Mesendoderm (in vitro differentiated cells): ENCODE results near the gene B3GNT3.
"Not testable (repeated sequence)": the region's sequence is repeated elsewhere in the genome, so short reads cannot be mapped to it uniquely, and the experiment has no call there.

Source experiments
- DNase-seq: peaks from one replicate; pipeline ENCODE4 v3.0.0; 2013
- H2AK5ac ChIP-seq: 2 replicates; pipeline ENCODE4 v1.6.1; 2013; ENCODE audit warnings: low read length, inconsistent platforms
- H2BK120ac ChIP-seq: 2 replicates; pipeline ENCODE4 v1.6.1; 2013; ENCODE audit warnings: low read depth, mild to moderate bottlenecking, low read length, moderate library complexity, mixed read lengths
- H2BK15ac ChIP-seq: replicated peaks from 2 replicates; pipeline ENCODE4 v1.6.1; 2013; ENCODE audit warnings: low read depth, mild to moderate bottlenecking, moderate library complexity
- H2BK5ac ChIP-seq: 2 replicates; pipeline ENCODE4 v1.6.1; 2013; ENCODE audit warnings: low read length, inconsistent platforms
- H3K18ac ChIP-seq: 2 replicates; pipeline ENCODE4 v1.6.1; 2013; ENCODE audit warnings: mild to moderate bottlenecking, low read length, mixed read lengths
- H3K23ac ChIP-seq: one replicate; pipeline ENCODE4 v1.6.1; 2013; ENCODE audit warnings: low read length
- H3K27ac ChIP-seq: 2 replicates; pipeline ENCODE4 v1.5.1; 2013; ENCODE audit warnings: low read depth, mild to moderate bottlenecking, inconsistent platforms, low read length, moderate library complexity
- H3K27me3 ChIP-seq: 2 replicates; pipeline ENCODE4 v1.6.1; 2013; ENCODE audit warnings: low read length, control low read depth, mild to moderate bottlenecking, inconsistent platforms; ENCODE audit not compliant: insufficient read depth, poor library complexity
- H3K36me3 ChIP-seq: 2 replicates; pipeline ENCODE4 v1.6.1; 2013; ENCODE audit warnings: low read length, inconsistent platforms; ENCODE audit not compliant: control insufficient read depth, insufficient read depth
- H3K4ac ChIP-seq: one replicate; pipeline ENCODE4 v1.6.1; 2013; ENCODE audit warnings: low read depth, mild to moderate bottlenecking, low read length, moderate library complexity
- H3K4me1 ChIP-seq: 2 replicates; pipeline ENCODE4 v1.6.1; 2013; ENCODE audit warnings: low read depth, low read length, inconsistent platforms; ENCODE audit not compliant: control insufficient read depth
- H3K4me2 ChIP-seq: 2 replicates; pipeline ENCODE4 v1.6.1; 2013; ENCODE audit warnings: low read length
- H3K4me3 ChIP-seq: 2 replicates; pipeline ENCODE4 v1.5.1; 2013; ENCODE audit warnings: mild to moderate bottlenecking, low read length
- H3K56ac ChIP-seq: one replicate; pipeline ENCODE4 v1.6.1; 2013; ENCODE audit warnings: low read length
- H3K79me1 ChIP-seq: 2 replicates; pipeline ENCODE4 v1.6.1; 2013; ENCODE audit warnings: low read length, inconsistent platforms
- H3K79me2 ChIP-seq: 2 replicates; pipeline ENCODE4 v1.6.1; 2013; ENCODE audit warnings: mild to moderate bottlenecking, low read length; ENCODE audit not compliant: control insufficient read depth, insufficient read depth
- H3K9ac ChIP-seq: 2 replicates; pipeline ENCODE4 v1.6.1; 2013; ENCODE audit warnings: low read length, inconsistent platforms
- H4K5ac ChIP-seq: one replicate; pipeline ENCODE4 v1.6.1; 2013; ENCODE audit warnings: low read length
- H4K8ac ChIP-seq: one replicate; pipeline ENCODE4 v1.6.1; 2013; ENCODE audit warnings: low read depth, mild to moderate bottlenecking, control low read depth, low read length, moderate library complexity
- WGBS: extraction: QIAGEN DNeasy Blood & Tissue Kit; methylation state at CpG from one replicate; pipeline ENCODE4 v1.1.7; 2013; ENCODE audit warnings: low lambda C conversion rate, missing lambda C conversion rate; ENCODE audit not compliant: insufficient coverage; ENCODE audit errors: extremely low coverage; 5-methylcytosine and 5-hydroxymethylcytosine counted together

Gene B3GNT3

DNA sequence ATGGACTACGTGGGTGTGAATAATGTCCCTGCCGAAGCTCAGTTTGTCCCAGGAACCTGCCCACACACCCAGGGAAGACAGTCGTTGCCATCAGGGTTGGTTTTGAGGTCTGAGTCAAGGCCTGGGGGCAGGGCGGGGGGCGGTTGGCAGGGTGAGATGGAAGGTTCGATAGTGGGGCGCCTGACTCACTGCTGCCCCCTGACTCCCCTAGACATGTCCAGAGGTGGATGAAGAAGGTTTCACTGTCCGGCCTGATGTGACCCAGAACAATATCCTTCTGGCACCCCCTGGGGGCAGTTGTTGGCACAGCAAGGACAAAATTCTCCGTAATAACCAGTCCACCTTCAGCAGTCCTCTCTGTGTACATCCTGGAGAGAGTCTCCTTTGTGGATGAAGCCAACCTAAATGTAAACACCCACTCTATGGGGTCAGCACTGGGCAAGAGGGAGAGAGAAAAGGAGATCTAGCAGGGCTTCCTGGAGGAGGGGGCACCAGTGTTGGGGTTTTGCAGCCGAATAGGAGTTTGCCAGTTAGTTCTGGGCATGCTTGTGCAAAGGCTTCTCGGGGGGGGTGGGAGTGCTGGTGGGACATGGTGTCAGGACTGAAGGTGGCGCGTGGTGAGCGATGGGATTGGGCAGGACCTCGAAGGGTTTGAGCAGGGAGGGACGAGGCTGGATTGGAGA lies 19.6 kb upstream of the B3GNT3 start:
- Histone ChIP-seq H3K4me1 (peaks cover 3% of the 10 kb centered on the region), H3K4ac (no peak overlapping the region), H2BK120ac (no peak overlapping the region), H3K23ac (no peak overlapping the region), H3K27me3 (no peaks in the 10 kb centered on the region), H3K79me2 (no peaks in the 10 kb centered on the region), H2BK5ac (no peak overlapping the region), H3K36me3 (no peaks in the 10 kb centered on the region), H4K5ac (no peak overlapping the region), H3K27ac (no peak overlapping the region), H3K79me1 (no peaks in the 10 kb centered on the region), H2BK15ac (no peak overlapping the region), H3K4me2 (no peak overlapping the region), H3K4me3 (no peak overlapping the region), H3K9ac (no peak overlapping the region), H3K56ac (no peak overlapping the region), H3K18ac (no peak overlapping the region), H2AK5ac (no peak overlapping the region), H4K8ac (no peak overlapping the region)
- WGBS = no CpG with 5 or more reads among the region's 16 CpGs
- DNase-seq = peak; percentile 62

DNA sequence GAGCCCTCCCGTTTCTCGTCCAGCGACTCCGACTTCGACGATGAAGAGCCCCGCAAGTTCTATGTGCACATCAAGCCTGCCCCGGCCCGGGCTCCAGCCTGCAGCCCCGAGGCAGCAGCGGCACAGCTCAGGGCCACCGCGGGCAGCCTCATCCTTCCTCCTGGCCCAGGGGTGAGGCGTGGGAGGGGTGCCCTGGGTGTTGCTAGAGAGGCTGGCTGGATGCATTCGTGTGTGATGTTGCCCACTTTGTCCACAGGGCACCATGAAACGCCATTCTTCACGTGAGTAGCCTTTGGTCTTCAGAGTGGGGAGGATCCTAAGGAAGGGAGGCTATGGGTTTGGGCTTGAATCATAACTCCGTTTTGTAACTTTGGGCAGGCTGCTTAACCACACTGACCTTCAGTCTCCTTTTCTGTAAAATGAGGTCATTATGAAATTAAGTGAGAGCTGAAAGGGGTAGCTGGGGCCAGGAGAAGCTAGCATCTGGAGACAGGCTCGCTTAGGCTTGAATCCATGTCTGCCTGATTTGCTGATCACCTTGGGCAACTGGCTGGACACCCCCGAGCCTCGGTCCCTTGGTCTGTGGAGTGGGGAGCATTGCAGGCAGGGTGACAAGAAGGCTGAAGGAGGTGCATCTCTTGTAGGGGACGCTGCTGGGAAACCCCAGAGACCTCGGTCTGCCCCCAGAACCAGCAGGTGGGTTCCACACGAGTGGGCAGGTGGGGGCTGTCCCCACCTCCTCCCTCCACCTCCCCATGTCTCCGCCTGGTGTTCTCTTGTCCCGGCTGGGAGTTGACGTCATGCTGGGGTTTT lies 18.7 kb upstream of the B3GNT3 start:
- no peak overlapping the region for H3K9ac ChIP-seq
- H3K79me1 ChIP-seq = no peaks in the 10 kb centered on the region
- no peak overlapping the region for H3K4me3 ChIP-seq
- H3K4ac ChIP-seq = no peak overlapping the region
- H2BK120ac ChIP-seq = no peak overlapping the region
- H3K79me2 ChIP-seq = no peaks in the 10 kb centered on the region
- H3K36me3 ChIP-seq = no peaks in the 10 kb centered on the region
- H2AK5ac ChIP-seq = no peak overlapping the region
- H2BK15ac ChIP-seq = no peak overlapping the region
- no peak overlapping the region for H4K8ac ChIP-seq
- no CpG with 5 or more reads among the region's 27 CpGs for WGBS
- DNase-seq = no peak
- H3K18ac ChIP-seq = no peak overlapping the region
- H3K4me1 ChIP-seq = peaks cover 3% of the 10 kb centered on the region
- no peak overlapping the region for H3K4me2 ChIP-seq
- H2BK5ac ChIP-seq = no peak overlapping the region
- H3K23ac ChIP-seq = no peak overlapping the region
- H4K5ac ChIP-seq = no peak overlapping the region
- no peaks in the 10 kb centered on the region for H3K27me3 ChIP-seq
- H3K27ac ChIP-seq = no peak overlapping the region
- H3K56ac ChIP-seq = no peak overlapping the region

DNA sequence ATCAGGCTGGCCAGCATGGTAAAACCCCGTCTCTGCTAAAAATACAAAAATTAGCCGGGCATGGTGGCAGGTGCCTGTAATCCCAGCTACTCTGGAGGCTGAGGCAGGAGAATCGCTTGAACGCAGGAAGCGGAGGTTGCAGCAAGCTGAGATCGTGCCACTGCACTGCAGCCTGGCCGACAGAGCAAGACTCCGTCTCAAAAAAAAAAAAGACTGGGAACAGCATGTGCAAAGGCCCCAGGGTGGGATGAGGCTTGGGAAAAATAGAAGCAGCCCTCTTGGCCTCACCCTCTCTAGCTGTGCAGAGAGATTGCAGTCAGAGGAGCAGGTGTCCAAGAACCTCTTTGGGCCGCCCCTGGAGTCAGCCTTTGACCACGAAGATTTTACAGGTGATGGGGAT lies 17.1 kb upstream of the B3GNT3 start:
- not testable (repeated sequence) for H3K4me1 ChIP-seq, H3K27me3 ChIP-seq, H3K56ac ChIP-seq, H3K18ac ChIP-seq, H2BK15ac ChIP-seq, H2AK5ac ChIP-seq, H3K79me2 ChIP-seq, DNase-seq, H2BK120ac ChIP-seq, H4K8ac ChIP-seq, H3K4me2 ChIP-seq, H4K5ac ChIP-seq, H2BK5ac ChIP-seq, H3K36me3 ChIP-seq, H3K23ac ChIP-seq, H3K27ac ChIP-seq, H3K4me3 ChIP-seq, H3K9ac ChIP-seq, H3K4ac ChIP-seq, H3K79me1 ChIP-seq
- no CpG with 5 or more reads among the region's 10 CpGs for WGBS

DNA sequence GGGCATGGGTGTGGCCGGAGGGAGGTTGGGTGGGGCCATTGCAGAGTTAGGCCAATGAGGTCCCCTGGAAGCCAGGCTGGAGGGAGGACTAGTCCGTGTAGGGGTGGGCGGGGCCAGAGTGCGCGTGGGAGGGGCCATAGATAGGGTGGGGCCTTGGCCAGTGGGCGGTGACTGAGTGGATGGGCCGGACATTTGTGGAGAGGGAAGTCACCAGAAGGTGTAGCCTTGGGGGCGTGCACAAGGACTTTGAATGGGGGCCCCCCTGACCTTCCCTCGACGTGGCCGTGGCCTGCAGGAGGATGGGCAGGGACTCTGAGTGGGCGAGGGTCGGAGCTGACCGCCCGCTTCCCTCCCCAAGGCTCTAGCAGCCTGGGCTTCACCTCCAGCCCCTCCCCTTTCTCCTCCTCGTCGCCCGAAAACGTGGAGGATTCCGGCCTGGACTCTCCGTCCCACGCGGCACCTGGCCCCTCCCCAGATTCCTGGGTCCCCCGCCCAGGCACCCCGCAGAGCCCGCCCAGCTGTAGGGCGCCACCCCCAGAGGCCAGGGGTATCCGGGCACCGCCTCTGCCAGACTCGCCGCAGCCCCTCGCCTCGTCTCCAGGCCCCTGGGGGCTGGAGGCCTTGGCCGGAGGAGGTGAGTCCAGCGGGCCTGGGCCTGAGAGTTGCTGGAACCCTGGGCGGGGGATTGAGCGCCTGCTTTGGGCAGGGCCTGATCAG lies 16.5 kb upstream of the B3GNT3 start:
- Histone ChIP-seq H2BK5ac (no peak overlapping the region), H3K79me2 (no peaks in the 10 kb centered on the region), H3K23ac (no peak overlapping the region), H3K4ac (no peak overlapping the region), H3K18ac (peak overlapping the region; percentile 7), H3K4me2 (peak overlapping the region; percentile 42), H4K5ac (no peak overlapping the region), H2BK15ac (no peak overlapping the region), H3K4me3 (peak overlapping the region; percentile 10), H3K79me1 (no peaks in the 10 kb centered on the region), H3K56ac (peak overlapping the region; percentile 71), H3K4me1 (peaks cover 3% of the 10 kb centered on the region), H4K8ac (no peak overlapping the region), H3K9ac (peak overlapping the region; percentile 68), H3K27me3 (no peaks in the 10 kb centered on the region), H3K27ac (no peak overlapping the region), H3K36me3 (no peaks in the 10 kb centered on the region), H2BK120ac (no peak overlapping the region), H2AK5ac (no peak overlapping the region)
- WGBS = no CpG with 5 or more reads among the region's 37 CpGs
- DNase-seq = peak; percentile 92

DNA sequence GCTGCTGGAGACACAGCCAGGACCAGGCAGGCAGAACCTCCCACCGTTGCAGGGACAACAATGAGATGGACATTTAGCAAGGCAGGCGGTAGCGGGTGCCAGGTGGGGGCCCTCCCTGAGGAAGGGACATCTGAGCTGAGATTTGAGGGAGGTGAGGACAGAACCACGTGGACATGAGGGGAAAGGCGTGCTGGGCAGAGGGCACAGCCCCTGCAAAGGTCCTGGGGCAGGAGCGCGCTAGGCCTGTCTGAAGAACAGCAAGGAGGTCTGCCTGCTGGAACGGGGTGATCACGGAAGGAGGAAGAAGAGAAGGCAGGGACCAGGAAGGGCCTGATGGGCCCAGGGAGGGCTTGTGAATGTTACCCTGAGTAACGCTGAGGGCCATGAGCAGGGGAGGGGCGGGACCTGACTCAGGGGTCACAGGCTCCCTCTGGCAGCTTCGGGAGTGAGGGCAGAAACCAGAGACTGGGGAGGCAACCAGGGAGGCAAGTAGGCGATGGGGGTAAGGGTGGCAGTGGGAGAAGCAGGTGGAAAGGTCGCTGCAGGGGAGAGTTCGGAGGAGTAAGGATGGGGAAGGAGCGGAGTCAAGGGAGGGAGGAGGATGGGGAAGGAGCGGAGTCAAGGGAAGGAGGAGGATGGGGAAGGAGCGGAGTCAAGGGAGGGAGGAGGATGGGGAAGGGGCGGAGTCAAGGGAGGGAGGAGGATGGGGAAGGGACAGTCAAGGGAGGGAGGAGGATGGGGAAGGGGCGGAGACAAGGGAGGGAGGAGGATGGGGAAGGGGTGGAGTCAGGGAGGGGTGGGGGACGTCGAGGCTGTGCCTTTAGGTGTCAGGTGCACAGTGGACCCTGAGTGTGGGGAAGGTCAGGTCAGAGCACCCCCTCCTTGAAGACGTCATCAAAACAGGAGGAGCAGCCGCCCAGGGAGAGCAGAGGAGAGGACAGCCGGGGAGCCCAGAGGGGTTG lies 15.7 kb upstream of the B3GNT3 start:
- Histone ChIP-seq H3K4me3 (no peak overlapping the region), H4K8ac (no peak overlapping the region), H3K36me3 (no peaks in the 10 kb centered on the region), H3K79me1 (no peaks in the 10 kb centered on the region), H3K9ac (peak overlapping the region; percentile 68), H3K27me3 (no peaks in the 10 kb centered on the region), H3K4me1 (peaks cover 3% of the 10 kb centered on the region), H3K27ac (no peak overlapping the region), H3K79me2 (no peaks in the 10 kb centered on the region), H3K56ac (peak overlapping the region; percentile 71), H3K4me2 (peak overlapping the region; percentile 42), H3K4ac (no peak overlapping the region), H2BK5ac (no peak overlapping the region), H3K23ac (no peak overlapping the region), H4K5ac (no peak overlapping the region), H2AK5ac (no peak overlapping the region), H2BK15ac (no peak overlapping the region), H3K18ac (no peak overlapping the region), H2BK120ac (no peak overlapping the region)
- WGBS = no CpG with 5 or more reads among the region's 25 CpGs
- peak; percentile 95 for DNase-seq
